RWPE2 (cell line): ENCODE data around the gene PPP1R12C.

Experiments used
- ATAC-seq: fragments of 200-7000 bp; cut with Tn5 transposase; 3 replicates; pipeline ENCODE4 v1.9.1; 2021; ENCODE audit warnings: low read depth
- DNase-seq: peaks from one replicate; pipeline ENCODE4 v3.0.0-alpha.2; 2020; ENCODE audit warnings: low spot score
- H3K27ac ChIP-seq: fragments of 450-650 bp; 2 replicates; pipeline ENCODE4 v1.5.1; 2017; ENCODE audit warnings: mild to moderate bottlenecking; ENCODE audit not compliant: poor library complexity, severe bottlenecking
- H3K27me3 ChIP-seq: fragments of 250-450 bp; sonication (Bioruptor Pico); 2 replicates; pipeline ENCODE4 v1.5.1; 2021; ENCODE audit warnings: mild to moderate bottlenecking, moderate library complexity; ENCODE audit not compliant: insufficient read depth, poor library complexity, severe bottlenecking
- H3K36me3 ChIP-seq: fragments of 250-450 bp; sonication (Bioruptor Pico); 2 replicates; pipeline ENCODE4 v1.5.1; 2020; ENCODE audit warnings: low read depth, mild to moderate bottlenecking, moderate library complexity
- H3K4me1 ChIP-seq: fragments of 250-450 bp; sonication (Bioruptor Pico); 2 replicates; pipeline ENCODE4 v1.5.1; 2021; ENCODE audit warnings: mild to moderate bottlenecking, moderate library complexity; ENCODE audit not compliant: insufficient read depth, poor library complexity, severe bottlenecking
- H3K4me3 ChIP-seq: fragments of 250-450 bp; sonication (Bioruptor Pico); 2 replicates; pipeline ENCODE4 v1.5.1; 2021; ENCODE audit warnings: mild to moderate bottlenecking, moderate library complexity; ENCODE audit not compliant: severe bottlenecking
- H3K9me3 ChIP-seq: fragments of 250-450 bp; sonication (Bioruptor Pico); 2 replicates; pipeline ENCODE4 v1.5.1; 2021; ENCODE audit warnings: mild to moderate bottlenecking, moderate library complexity; ENCODE audit not compliant: severe bottlenecking
- CTCF ChIP-seq: fragments of 450-650 bp; IDR thresholded peaks from one replicate; pipeline ENCODE4 v1.5.1; 2017; ENCODE audit warnings: mild to moderate bottlenecking, moderate library complexity; ENCODE audit not compliant: poor library complexity, severe bottlenecking

PPP1R12C gene

GRCh38 chr19:55086730-55087541 lies 30.5 kb downstream of the PPP1R12C start:
- peak; percentile 86 for DNase-seq
- Histone ChIP-seq H3K4me3 (peak overlapping the region; percentile 9), H3K9me3 (no peaks in the 10 kb centered on the region), H3K27me3 (no peaks in the 10 kb centered on the region), H3K36me3 (peaks cover 9% of the 10 kb centered on the region), H3K27ac (no peak overlapping the region), H3K4me1 (no peaks in the 10 kb centered on the region)
- peak; percentile 67 for ATAC-seq
- no peak for TF ChIP-seq CTCF

GRCh38 chr19:55085923-55086715 lies 31.3 kb downstream of the PPP1R12C start:
- Histone ChIP-seq H3K4me1 (no peaks in the 10 kb centered on the region), H3K27me3 (no peaks in the 10 kb centered on the region), H3K9me3 (no peaks in the 10 kb centered on the region), H3K27ac (no peak overlapping the region), H3K36me3 (peaks cover 2% of the 10 kb centered on the region), H3K4me3 (no peak overlapping the region)
- no peak for TF ChIP-seq CTCF
- DNase-seq (no peak), ATAC-seq (no peak)

DNA sequence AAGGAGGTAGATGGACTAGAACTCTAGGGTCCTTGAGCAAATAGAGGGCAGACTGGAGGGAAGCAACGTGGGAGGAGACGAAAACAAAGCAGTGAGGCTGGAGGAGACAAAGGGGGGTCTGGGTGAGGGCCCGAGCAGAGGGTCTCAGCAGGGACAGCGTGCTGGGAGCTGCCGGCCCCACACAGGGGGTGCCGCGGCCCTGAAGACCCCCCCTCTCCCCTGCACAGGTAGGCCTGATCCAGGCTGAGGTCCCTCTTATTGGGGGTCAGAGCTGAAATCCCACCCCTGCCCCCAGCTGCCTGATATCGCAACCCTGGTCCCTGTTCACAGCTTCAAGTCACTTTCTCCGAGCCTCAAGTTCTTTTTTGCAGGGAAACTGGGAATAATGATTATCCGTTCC lies 33.0 kb downstream of the PPP1R12C start:
- DNase-seq, result no peak
- no peak for ATAC-seq
- Histone ChIP-seq H3K4me3 (no peak overlapping the region), H3K9me3 (no peaks in the 10 kb centered on the region), H3K27me3 (no peaks in the 10 kb centered on the region), H3K36me3 (no peaks in the 10 kb centered on the region; the same call in 1 of the 2 replicates), H3K27ac (no peak overlapping the region), H3K4me1 (no peaks in the 10 kb centered on the region)
- no peak for TF ChIP-seq CTCF

DNA sequence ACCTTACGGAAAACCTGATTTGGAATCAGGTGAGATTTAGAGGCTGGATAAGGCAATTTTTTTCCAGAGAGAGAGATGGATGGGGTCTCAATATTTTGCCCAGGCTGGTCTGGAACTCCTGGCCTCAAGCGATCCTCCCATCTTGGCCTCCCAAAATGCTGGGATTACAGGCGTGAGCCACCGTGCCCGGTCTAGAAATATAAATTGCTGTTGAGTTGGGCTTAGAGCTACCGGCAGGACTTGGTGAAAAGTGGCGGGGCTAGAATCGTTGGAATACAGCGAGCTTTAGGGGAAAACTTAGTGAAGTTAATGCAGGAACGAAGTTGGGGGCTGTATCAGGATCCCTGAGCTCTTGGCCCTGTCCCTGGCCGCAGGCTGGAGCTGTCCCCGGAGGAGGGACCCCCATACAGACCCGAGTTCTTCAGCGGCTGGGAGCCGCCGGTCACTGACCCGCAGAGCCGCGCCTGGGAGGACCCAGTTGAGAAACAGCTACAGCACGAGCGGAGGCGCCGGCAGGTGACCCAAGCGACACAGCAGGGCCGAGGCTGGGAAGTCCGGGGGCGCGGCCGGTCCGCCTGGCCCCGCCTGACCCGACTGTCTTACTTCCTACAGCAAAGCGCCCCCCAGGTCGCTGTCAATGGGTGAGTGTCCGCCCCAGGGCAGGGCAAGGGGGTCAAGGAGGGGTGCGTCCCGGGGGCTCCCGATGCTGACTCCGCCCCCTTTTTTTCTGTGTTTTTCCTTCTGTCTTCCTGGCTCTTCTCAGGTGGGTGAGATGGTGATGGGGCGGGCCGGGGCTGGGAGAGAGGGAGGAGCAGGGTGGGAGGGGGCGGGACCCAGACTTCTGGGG lies 34.2 kb downstream of the PPP1R12C start:
- H3K27me3 ChIP-seq, result no peaks in the 10 kb centered on the region
- no peak for TF ChIP-seq CTCF
- H3K9me3 ChIP-seq, result no peaks in the 10 kb centered on the region
- H3K36me3 ChIP-seq, result no peaks in the 10 kb centered on the region; the same call in 1 of the 2 replicates
- no peaks in the 10 kb centered on the region for H3K4me1 ChIP-seq
- no peak overlapping the region for H3K4me3 ChIP-seq
- ATAC-seq, result no peak
- DNase-seq, result no peak
- no peak overlapping the region for H3K27ac ChIP-seq
